Measurements from ENCODE around the gene C10orf88. TPM values are rescaled to one million over a fixed set of nuclear protein-coding genes. Genes with fewer than 3 reads are reported as not detected.

Gene C10orf88
- total RNA-seq (10 to 100 TPM in 2 of 9 donors, 1 to 10 TPM in 7; 3.8 to 14.3 (median 6.2) TPM), polyA plus RNA-seq (10 to 100 TPM in 1 of 3 donors, 1 to 10 TPM in 2; 5.0 to 10.7 (median 9.1) TPM)
- long read RNA-seq, donor 1, transcript C10orf88-204 (6 exons, 2,482 nt), result major isoform, 5 of 5 reads
- long read RNA-seq, donor 1, partial matches to known transcripts, result 0 of 5 reads
- long read RNA-seq, donor 1, other reads (novel, unspliced or antisense), result 0 of 5 reads
- long read RNA-seq, donor 2, partial matches to known transcripts, result 0 of 2 reads
- long read RNA-seq, donor 2, other reads (novel, unspliced or antisense), result 0 of 2 reads
- long read RNA-seq, donor 3, partial matches to known transcripts, result 0 of 3 reads
- long read RNA-seq, donor 3, other reads (novel, unspliced or antisense), result 0 of 3 reads
- long read RNA-seq, donor 4, partial matches to known transcripts, result 0 of 4 reads
- long read RNA-seq, donor 4, other reads (novel, unspliced or antisense), result 1 of 4 reads
- long read RNA-seq, donor 5, transcript C10orf88-204 (6 exons, 2,482 nt), result major isoform, 5 of 9 reads
- long read RNA-seq, donor 5, partial matches to known transcripts, result 4 of 9 reads
- long read RNA-seq, donor 5, other reads (novel, unspliced or antisense), result 0 of 9 reads
- long read RNA-seq, donor 6, partial matches to known transcripts, result 3 of 5 reads
- long read RNA-seq, donor 6, other reads (novel, unspliced or antisense), result 0 of 5 reads
- long read RNA-seq, donor 7, result 0 reads
- long read RNA-seq, donor 8, partial matches to known transcripts, result 0 of 3 reads
- long read RNA-seq, donor 8, other reads (novel, unspliced or antisense), result 0 of 3 reads
- long read RNA-seq, donor 9, partial matches to known transcripts, result 0 of 3 reads
- long read RNA-seq, donor 9, other reads (novel, unspliced or antisense), result 0 of 3 reads
- long read RNA-seq, donor 10, partial matches to known transcripts, result 0 of 2 reads
- long read RNA-seq, donor 10, other reads (novel, unspliced or antisense), result 0 of 2 reads

- H3K36me3 ChIP-seq (replicated peaks in 1 of 2), result no peaks in the 10 kb centered on the region
- peak within 1 kb of the TSS; percentile 62 to 87 (median 82) for H3K4me3 ChIP-seq
- no peaks in the 10 kb centered on the region for H3K27me3 ChIP-seq
- intact Hi-C loops (cut with DNase I), result no loop called here
- peaks cover 0 to 18% of the 10 kb centered on the region in 2 donors for H3K4me1 ChIP-seq (replicated peaks in 1 of 2)
- DNase-seq, result peak; percentile 96 to 99 (median 98)
- H3K27ac ChIP-seq, result peak within 1 kb of the TSS in 4 of 5 donors; percentile 53 to 85 (median 63)
- WGBS, 4 donors, result 4 to 18% (median 7%) methylated on average over 25 to 77 of the region's 77 CpGs
- no peaks in the 10 kb centered on the region for H3K9me3 ChIP-seq (replicated peaks in 1 of 3)
- peak; percentile 43 to 49 for TF ChIP-seq POLR2A (IDR thresholded peaks at IDR 0.05)
- TF ChIP-seq CTCF (IDR thresholded peaks at IDR 0.05), result no peak
Observed at GRCh38 chr10:122953902-122954730, at the start of gene C10orf88. Gene C10orf88 (minus strand): TSS chr10:122954227. CDS start chr10:122954178, 49 bp downstream.

- TF ChIP-seq POLR2A (IDR thresholded peaks at IDR 0.05) (no peak), CTCF (IDR thresholded peaks at IDR 0.05) (no peak)
- Histone ChIP-seq H3K36me3 (replicated peaks in 1 of 2) (no peaks in the 10 kb centered on the region), H3K9me3 (replicated peaks in 1 of 3) (no peaks in the 10 kb centered on the region), H3K4me1 (replicated peaks in 1 of 2) (peaks cover 0 to 17% of the 10 kb centered on the region in 2 donors), H3K27me3 (no peaks in the 10 kb centered on the region), H3K4me3 (no peak overlapping the region), H3K27ac (no peak overlapping the region)
- WGBS, 4 donors, result 93 to 100% (median 95%) methylated on average over 2 of the region's 2 CpGs
- intact Hi-C loops (cut with DNase I), result no loop called here
- no peak for DNase-seq
Observed at GRCh38 chr10:123001370-123001769, 47.3 kb upstream of the C10orf88 start.

- 84 to 88% (median 86%) methylated on average over 3 of the region's 3 CpGs for WGBS, 4 donors
- no peak for DNase-seq
- Histone ChIP-seq H3K4me1 (replicated peaks in 1 of 2) (peaks cover 0 to 10% of the 10 kb centered on the region in 2 donors), H3K36me3 (replicated peaks in 1 of 2) (peaks cover 0 to 8% of the 10 kb centered on the region in 2 donors), H3K27ac (no peak overlapping the region), H3K4me3 (no peak overlapping the region), H3K27me3 (no peaks in the 10 kb centered on the region), H3K9me3 (replicated peaks in 1 of 3) (no peaks in the 10 kb centered on the region)
- TF ChIP-seq CTCF (IDR thresholded peaks at IDR 0.05) (no peak), POLR2A (IDR thresholded peaks at IDR 0.05) (no peak)
- intact Hi-C loops (cut with DNase I), result no loop called here
Observed at GRCh38 chr10:123000155-123000554, 46.1 kb upstream of the C10orf88 start.

All from adrenal gland (tissue), 19 donors.